ENCODE results near the gene KRT12. TPM values are rescaled to one million over a fixed set of nuclear protein-coding genes. Genes with fewer than 3 reads are reported as not detected.

The KRT12 gene
- total and polyA plus RNA-seq, 12 donors, result not detected

DNA sequence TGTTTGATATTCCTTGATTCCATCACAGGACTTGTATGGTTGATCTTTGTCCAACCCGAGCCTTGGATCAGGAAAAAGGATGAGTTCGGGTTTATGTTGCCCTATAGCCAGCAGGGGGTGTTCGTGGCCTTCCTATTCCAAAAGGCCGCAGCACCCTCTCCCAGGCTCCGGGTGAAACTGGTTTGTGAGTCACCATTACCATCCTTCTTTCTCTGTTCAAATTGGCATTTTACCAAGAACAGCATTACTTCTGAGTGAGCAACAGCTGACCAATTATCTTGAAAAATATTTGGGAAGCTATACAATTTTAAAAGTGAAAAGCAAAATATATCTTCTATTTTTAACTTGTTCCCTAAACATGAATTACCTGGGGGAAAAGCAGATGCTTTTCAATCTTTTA is 42.3 kb upstream of the KRT12 start:
- Histone ChIP-seq H3K27me3 (peaks cover 0 to 26% (median 22%) of the 10 kb centered on the region in 7 donors), H3K9me3 (no peaks in the 10 kb centered on the region), H3K4me3 (no peak overlapping the region), H3K4me1 (peaks cover 0 to 33% (median 0%) of the 10 kb centered on the region in 9 donors), H3K27ac (no peak overlapping the region), H3K36me3 (no peaks in the 10 kb centered on the region)
- DNase-seq (peak; percentile 40 to 69), ATAC-seq (peak; percentile 78 to 96 (median 86))
- peak; percentile 41 to 85 (median 79) for TF ChIP-seq CTCF (IDR thresholded peaks at IDR 0.05)
- 1 to 3% methylated on average over 5 of the region's 5 CpGs for WGBS, 2 donors
- intact Hi-C loops (cut with DNase I), result loop anchor here in 9 of 10 donors (1.0 to 10.0 kb wide), 10 partner anchors 52 to 753 kb away; no protein-coding TSS in a partner anchor

DNA sequence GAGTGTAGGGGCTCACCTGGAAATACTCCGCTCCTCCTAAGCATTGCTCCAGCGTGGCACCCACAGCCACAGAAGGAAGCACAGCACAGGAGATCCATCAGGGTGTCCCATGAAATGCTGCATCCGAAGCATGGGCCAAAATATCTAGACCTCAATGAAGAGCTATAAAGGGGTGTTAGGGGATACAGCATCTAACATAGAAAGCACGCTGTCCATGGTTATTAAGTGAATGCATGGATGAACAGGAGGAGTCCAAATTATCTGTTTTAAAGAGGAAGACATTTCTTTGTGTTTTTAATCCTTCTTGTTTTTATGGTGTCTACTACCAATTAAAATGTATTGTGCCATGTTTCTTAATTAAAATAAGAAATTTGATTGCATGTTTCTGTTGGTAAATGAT is 39.6 kb upstream of the KRT12 start:
- no peak for TF ChIP-seq CTCF (IDR thresholded peaks at IDR 0.05)
- H3K36me3 ChIP-seq, result no peaks in the 10 kb centered on the region
- WGBS, 2 donors, result 88 to 91% methylated on average over 4 of the region's 4 CpGs
- peaks cover 0 to 16% (median 0%) of the 10 kb centered on the region in 9 donors for H3K4me1 ChIP-seq
- ATAC-seq (no peak), DNase-seq (no peak)
- no peak overlapping the region for H3K27ac ChIP-seq
- H3K4me3 ChIP-seq, result no peak overlapping the region
- H3K27me3 ChIP-seq, result peaks cover 0 to 32% (median 17%) of the 10 kb centered on the region in 7 donors
- intact Hi-C loops (cut with DNase I), result loop anchor here in 9 of 10 donors (5.0 to 10.0 kb wide), 6 partner anchors 49 to 756 kb away; no protein-coding TSS in a partner anchor
- H3K9me3 ChIP-seq, result no peaks in the 10 kb centered on the region

DNA sequence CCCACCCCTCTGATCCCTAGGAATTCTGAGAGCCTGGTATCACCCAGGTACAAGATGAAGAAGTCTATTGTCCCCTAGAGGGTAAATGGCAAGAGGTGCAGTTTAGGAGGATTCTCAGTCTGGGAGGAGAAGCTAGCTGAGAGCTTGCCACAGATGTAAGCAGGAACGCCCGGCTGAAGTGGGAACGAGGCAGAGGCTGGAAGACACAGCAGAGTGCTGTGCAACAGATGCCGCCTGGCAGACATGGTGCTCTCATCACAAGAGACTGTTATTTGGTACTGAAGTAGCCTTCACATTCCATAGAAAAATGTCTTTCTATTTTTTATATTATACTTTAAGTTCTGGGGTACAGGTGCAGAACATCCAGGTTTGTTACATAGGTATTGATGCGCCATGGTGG is 38.3 kb upstream of the KRT12 start:
- ATAC-seq, result no peak
- intact Hi-C loops (cut with DNase I), result loop anchor here in 9 of 10 donors (5.0 to 10.0 kb wide), 6 partner anchors 48 to 757 kb away; no protein-coding TSS in a partner anchor
- no peak overlapping the region for H3K4me3 ChIP-seq
- H3K4me1 ChIP-seq, result peaks cover 0 to 13% (median 0%) of the 10 kb centered on the region in 9 donors
- WGBS, 2 donors, result 90 to 91% methylated on average over 5 of the region's 5 CpGs
- H3K9me3 ChIP-seq, result no peaks in the 10 kb centered on the region
- no peak for TF ChIP-seq CTCF (IDR thresholded peaks at IDR 0.05)
- peaks cover 0 to 37% (median 18%) of the 10 kb centered on the region in 7 donors for H3K27me3 ChIP-seq
- no peaks in the 10 kb centered on the region for H3K36me3 ChIP-seq
- DNase-seq, result no peak
- no peak overlapping the region for H3K27ac ChIP-seq

- peaks cover 0 to 47% (median 19%) of the 10 kb centered on the region in 7 donors for H3K27me3 ChIP-seq
- no peaks in the 10 kb centered on the region for H3K4me1 ChIP-seq
- no peaks in the 10 kb centered on the region for H3K36me3 ChIP-seq
- ATAC-seq (no peak), DNase-seq (no peak)
- H3K27ac ChIP-seq, result no peak overlapping the region
- WGBS, 2 donors, result 77 to 80% methylated on average over 12 of the region's 12 CpGs
- no peaks in the 10 kb centered on the region for H3K9me3 ChIP-seq
- intact Hi-C loops (cut with DNase I), result loop anchor here in 1 of 10 donors (10.0 kb wide), 1 partner anchor 98 kb away; no protein-coding TSS in a partner anchor
- TF ChIP-seq CTCF (IDR thresholded peaks at IDR 0.05), result no peak
- no peak overlapping the region for H3K4me3 ChIP-seq
Observed at GRCh38 chr17:40903129-40903847, 36.3 kb upstream of the KRT12 start.

All from heart right ventricle (tissue), 16 donors.